ENCODE data around the gene BEGAIN. TPM values are rescaled to one million over a fixed set of nuclear protein-coding genes. Genes with fewer than 3 reads are reported as not detected.

BEGAIN gene
- total RNA-seq, 2 donors from 2014 or later, result 1.7 to 2.1 TPM

DNA sequence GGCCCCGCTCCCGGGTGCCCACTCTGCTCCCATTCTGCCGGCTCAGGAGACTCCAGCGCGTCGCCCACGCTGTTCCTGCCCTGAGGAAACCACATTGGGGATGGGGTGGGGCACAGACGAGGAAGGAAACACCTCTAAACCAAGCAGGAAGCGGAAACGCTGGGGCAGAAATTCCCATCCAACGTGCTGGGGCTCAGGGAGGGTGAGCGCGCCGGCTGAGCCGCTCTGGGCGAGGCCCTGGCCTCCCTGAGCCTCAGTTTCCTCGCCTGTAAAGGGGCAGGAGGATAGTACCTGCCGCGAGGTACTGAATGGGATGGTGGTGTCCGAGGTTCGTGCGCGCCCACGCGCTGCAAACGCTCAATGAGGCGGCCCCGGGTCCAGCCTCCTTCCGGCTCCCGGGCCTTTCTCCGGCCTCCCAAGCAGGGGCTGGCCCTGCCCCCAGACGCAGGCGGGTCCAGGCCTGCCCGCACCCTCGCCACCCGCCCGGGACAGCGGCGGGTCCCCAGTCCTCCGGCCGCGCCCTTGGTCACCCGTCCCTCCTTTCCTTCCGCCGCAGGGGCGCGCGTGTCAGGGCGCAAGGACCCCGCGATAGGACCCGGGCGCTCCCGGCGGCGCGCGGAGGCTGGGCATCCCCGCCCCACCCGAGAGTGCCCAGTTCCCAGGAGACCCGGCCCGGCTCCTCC lies 673 bp downstream of the BEGAIN start:
- intact Hi-C loops (cut with DNase I), result no loop called here
- ATAC-seq (peak; percentile 32 to 71), DNase-seq (peak; percentile 38)

- intact Hi-C loops (cut with DNase I), result no loop called here
- DNase-seq, result peak; percentile 17
- ATAC-seq, result no peak
Measured at GRCh38 chr14:100586153-100586402, 1.1 kb downstream of the BEGAIN start.

- ATAC-seq, result no peak
- DNase-seq, result no peak
- intact Hi-C loops (cut with DNase I), result no loop called here
Measured at GRCh38 chr14:100585448-100586152, 1.6 kb downstream of the BEGAIN start.

GRCh38 chr14:100584056-100585031 lies 2.9 kb downstream of the BEGAIN start:
- DNase-seq (no peak), ATAC-seq (no peak)
- intact Hi-C loops (cut with DNase I), result no loop called here

- no peak for DNase-seq
- intact Hi-C loops (cut with DNase I), result no loop called here
- no peak for ATAC-seq
Measured at GRCh38 chr14:100583245-100583644, 4.0 kb downstream of the BEGAIN start.

DNA sequence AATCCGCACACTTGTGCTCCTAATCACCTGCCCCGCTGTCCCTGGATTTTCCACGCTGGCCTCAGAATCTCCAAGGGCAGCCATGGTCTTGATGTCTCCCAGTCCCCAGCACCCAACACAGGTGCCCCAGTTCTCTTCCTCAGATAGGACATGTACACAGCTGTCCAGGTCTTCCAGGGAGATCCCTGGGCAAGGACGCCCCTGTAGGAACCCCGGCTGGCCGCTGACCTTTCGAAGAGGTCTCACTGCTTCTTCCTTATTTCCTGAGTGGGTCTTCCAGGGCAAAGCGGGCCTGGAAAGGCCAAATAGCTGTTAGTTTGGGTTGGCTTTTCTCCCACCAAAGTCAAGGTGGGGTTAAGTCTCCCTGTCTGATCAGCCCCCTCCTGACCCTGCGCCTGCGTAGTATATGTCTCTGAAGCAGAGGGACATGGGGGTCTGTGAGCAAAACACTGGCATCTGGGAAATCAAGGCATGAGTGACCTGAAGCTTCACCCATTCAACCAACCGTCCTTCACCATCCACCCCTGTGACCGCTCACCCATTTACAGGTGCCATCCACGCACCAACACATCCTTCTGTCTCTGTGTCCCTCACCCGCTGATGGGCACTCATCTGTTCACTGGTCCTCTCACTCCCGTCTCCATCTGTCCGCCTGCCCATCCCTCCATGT lies 4.6 kb downstream of the BEGAIN start:
- intact Hi-C loops (cut with DNase I), result no loop called here
- ATAC-seq (no peak), DNase-seq (no peak)

- DNase-seq (peak; percentile 13), ATAC-seq (no peak)
- intact Hi-C loops (cut with DNase I), result no loop called here
Measured at GRCh38 chr14:100581228-100582145, 5.7 kb downstream of the BEGAIN start.

DNA sequence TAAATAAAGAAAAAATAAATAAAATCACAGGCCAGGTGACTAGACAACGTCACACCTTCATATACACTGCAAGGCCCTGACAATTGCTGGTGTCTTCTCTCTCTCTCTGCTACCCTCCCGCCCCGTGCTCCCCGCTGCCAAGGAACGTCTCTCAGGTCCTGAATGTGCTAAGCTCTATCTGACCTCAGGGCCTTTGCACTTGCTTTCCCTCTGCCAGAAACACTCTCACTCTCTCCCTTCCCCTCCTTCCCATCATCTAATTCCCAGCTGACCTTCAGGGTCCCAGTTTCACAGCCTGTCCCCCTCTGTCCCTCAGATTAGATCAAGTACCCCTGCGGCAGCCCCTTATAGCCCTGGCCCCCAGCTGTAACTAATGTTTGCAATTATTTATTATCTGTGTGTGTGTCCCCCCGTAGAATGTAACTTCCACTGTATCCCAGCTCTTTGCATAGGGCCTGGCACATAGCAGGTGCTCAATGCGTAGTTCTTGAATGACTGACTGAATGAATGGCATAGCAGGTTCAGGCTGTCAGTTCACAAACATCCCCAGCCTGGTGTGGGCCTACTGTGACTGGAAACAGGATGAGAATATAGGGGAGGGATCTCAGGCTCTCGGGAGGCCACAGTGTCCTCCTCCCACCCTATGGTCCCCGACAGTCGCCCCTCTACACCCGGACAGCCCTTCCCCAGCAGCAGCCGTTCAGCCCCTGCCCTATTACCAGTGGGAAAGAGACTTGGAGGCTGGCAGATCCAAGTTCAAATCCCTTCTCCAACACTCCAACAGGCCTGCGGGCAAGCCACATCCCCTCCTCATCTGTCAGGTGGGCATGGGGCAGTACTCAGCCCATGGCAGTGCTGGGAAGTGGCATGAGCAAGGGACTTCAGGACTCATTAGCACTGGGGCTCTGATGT lies 6.6 kb downstream of the BEGAIN start:
- intact Hi-C loops (cut with DNase I), result no loop called here
- ATAC-seq (no peak), DNase-seq (peak; percentile 15)

GRCh38 chr14:100578552-100578951 lies 8.7 kb downstream of the BEGAIN start:
- intact Hi-C loops (cut with DNase I), result no loop called here
- ATAC-seq, result no peak
- no peak for DNase-seq

GRCh38 chr14:100577986-100578431 lies 9.2 kb downstream of the BEGAIN start:
- DNase-seq, result peak; percentile 13

DNA sequence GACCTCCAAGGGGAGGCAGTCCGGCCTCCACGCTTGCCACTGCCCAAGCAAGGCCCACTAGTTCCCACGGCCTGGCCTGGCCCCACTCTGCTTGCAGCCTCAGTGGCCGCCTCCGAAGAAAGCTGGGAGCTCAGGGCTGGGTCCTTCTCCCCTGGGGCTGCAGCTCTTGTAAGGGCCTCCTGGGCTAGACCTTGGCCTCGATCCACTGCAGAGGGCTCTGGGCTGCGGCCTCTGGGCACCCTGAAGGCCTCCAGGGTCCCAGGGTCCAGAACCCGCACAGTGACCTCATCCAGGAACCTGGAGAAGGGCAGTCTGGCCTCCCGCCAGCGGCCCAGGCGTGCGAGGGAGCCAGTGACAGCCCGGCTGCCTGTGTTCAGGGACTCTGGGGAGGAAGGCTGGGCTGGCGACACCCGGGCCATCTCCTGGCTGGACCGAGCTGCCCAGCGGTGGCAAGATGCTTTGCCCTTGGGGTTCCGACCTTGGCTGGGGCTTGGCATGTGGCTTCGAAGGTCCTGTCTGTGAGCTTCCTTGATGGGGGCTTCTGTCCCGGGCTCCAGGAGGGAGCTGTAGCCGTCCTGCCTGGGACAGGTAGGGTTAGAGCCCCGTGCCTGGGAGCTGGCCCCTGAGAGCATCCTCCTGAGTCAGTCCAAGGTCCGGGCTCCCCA lies 9.8 kb downstream of the BEGAIN start:
- intact Hi-C loops (cut with DNase I), result no loop called here
- DNase-seq, result peak; percentile 17
- no peak for ATAC-seq

More at GRCh38 chr14:100577986-100578431, 9.2 kb downstream of the BEGAIN start:
- no peak for ATAC-seq
- intact Hi-C loops (cut with DNase I), result no loop called here

DNA sequence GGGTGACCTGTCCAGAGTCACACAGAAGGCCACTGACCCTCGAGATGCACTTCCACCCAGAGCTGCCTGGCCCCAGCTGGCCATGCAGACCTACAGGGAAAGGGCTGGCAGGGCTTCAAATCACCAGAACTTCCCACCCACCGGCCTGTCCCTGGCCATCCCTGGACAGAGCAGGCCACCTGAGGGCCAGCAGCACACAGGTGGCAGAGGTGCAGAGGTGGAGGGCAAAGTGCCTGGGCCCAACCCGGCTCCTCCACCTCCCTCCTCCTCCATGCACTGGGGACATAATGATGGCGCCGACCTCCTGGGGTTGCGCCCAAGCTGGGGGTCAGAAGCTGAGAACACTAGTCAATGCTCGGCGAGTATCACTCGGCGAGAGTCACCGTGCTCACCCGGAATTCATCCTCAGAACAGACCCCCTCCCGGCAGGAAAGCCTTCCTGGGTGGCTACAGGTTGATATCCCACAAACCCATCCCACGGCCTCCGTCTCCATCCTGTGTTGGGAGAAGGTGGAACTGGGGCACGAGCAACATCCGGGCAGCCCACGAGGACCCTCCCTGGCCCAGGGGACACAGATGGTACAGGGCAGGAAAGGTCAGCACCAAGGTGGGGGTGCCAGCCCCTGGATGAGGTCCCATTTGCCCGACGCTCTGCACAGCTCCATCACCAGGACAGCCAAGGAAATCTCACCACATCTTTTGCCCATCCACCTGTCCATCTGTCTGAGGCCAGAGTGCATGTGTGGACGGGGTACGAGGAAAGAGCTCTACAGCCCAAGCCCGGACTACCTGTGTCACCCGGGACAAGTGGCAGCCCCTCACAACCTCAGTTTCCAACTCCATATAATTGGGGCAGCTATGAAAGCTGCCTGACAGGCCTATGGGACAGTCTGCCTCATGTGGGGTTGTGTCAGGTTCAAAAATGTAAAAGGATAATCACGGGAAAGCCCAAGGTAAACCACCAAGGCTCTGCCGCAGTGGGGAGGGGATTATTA lies 10.8 kb downstream of the BEGAIN start:
- no peak for ATAC-seq
- intact Hi-C loops (cut with DNase I), result no loop called here

GRCh38 chr14:100575266-100575995 lies 11.8 kb downstream of the BEGAIN start:
- ATAC-seq, result no peak
- intact Hi-C loops (cut with DNase I), result no loop called here
- DNase-seq, result no peak

More for the DNA sequence above, 10.8 kb downstream of the BEGAIN start:
- DNase-seq, result peak; percentile 11

- intact Hi-C loops (cut with DNase I), result no loop called here
- no peak for ATAC-seq
- DNase-seq, result no peak
Measured at GRCh38 chr14:100574642-100575031, 12.6 kb downstream of the BEGAIN start.
